K562 (cell line): ENCODE results near the gene DNAJC30. TPM values are rescaled to one million over a fixed set of nuclear protein-coding genes. Genes with fewer than 3 reads are reported as not detected.
A peak's percentile ranks its signal among the peaks of the same experiment; 100 is the strongest.

Experiments used
- ARHGAP35 ChIP-seq: fragments of 450-650 bp; IDR thresholded peaks from 2 replicates; pipeline ENCODE4 v1.6.1; 2018; ENCODE audit not compliant: partially characterized antibody
- CAMTA2 ChIP-seq: fragments of 250-450 bp; sonication (Bioruptor Pico); conservative IDR thresholded peaks from 2 replicates; pipeline ENCODE4 v1.5.1; 2022
- EHMT2 ChIP-seq: fragments of 450-650 bp; IDR thresholded peaks from 2 replicates; pipeline ENCODE4 v1.6.1; 2018; ENCODE audit warnings: antibody characterized with exemption
- FIP1L1 ChIP-seq: fragments of 200-400 bp; formaldehyde crosslinking; IDR thresholded peaks from 2 replicates; pipeline ENCODE4 v1.6.1; 2018; ENCODE audit warnings: mild to moderate bottlenecking, low read depth, low read length; ENCODE audit not compliant: poor library complexity, severe bottlenecking
- HBP1 ChIP-seq: fragments of 450-650 bp; formaldehyde crosslinking; IDR thresholded peaks from 2 replicates; pipeline ENCODE4 v1.4.0; 2022; ENCODE audit warnings: missing genetic modification characterization
- HOXB6 ChIP-seq: fragments of 250-450 bp; sonication (Bioruptor Pico); IDR thresholded peaks from 2 replicates; pipeline ENCODE4 v1.5.1; 2022; ENCODE audit warnings: mild to moderate bottlenecking, borderline replicate concordance
- HSF4 ChIP-seq: fragments of 250-450 bp; sonication (Bioruptor Pico); IDR thresholded peaks from 2 replicates; pipeline ENCODE4 v2.1.2; 2022; ENCODE audit warnings: mild to moderate bottlenecking, moderate library complexity, borderline replicate concordance
- KAT8 ChIP-seq: fragments of 450-650 bp; IDR thresholded peaks from 2 replicates; pipeline ENCODE4 v1.6.1; 2016; ENCODE audit warnings: low read depth, mild to moderate bottlenecking
- OTX1 ChIP-seq: fragments of 450-650 bp; formaldehyde crosslinking; IDR thresholded peaks from 2 replicates; pipeline ENCODE4 v1.4.0; 2022; ENCODE audit warnings: mild to moderate bottlenecking
- PTBP1 ChIP-seq: fragments of 200-400 bp; formaldehyde crosslinking; IDR thresholded peaks from 2 replicates; pipeline ENCODE4 v1.6.1; 2017; ENCODE audit warnings: low read depth, low read length
- PURB ChIP-seq: sonication (generic); formaldehyde crosslinking; IDR thresholded peaks from 2 replicates; pipeline ENCODE4 v1.9.0; 2021; ENCODE audit warnings: low read depth, mild to moderate bottlenecking, missing genetic modification reagents
- SRF ChIP-seq, 2 experiments: fragments of 250-450, 450-650 bp in 1 of 2; sonication (Bioruptor Pico) in 1 of 2; sonication (generic) in 1 of 2; formaldehyde crosslinking; IDR thresholded peaks; 2 replicates each; pipeline versions ENCODE4 v1.5.0 to v1.5.1; 2020 to 2022; ENCODE audit warnings: mild to moderate bottlenecking in 1 of 2, missing genetic modification reagents in 1 of 2
- SUPT5H ChIP-seq: fragments of 450-650 bp; IDR thresholded peaks from 2 replicates; pipeline ENCODE4 v1.6.1; 2016
- YBX1 ChIP-seq: fragments of 450-650 bp; IDR thresholded peaks from 2 replicates; pipeline ENCODE4 v1.7.1; 2016; ENCODE audit warnings: mild to moderate bottlenecking
- ZFP91 ChIP-seq: sonication (generic); formaldehyde crosslinking; IDR thresholded peaks from 2 replicates; pipeline ENCODE4 v1.8.0; 2022; ENCODE audit warnings: mild to moderate bottlenecking, missing genetic modification reagents
- ZKSCAN8 ChIP-seq: fragments of 200-800 bp; sonication (Bioruptor generic); IDR thresholded peaks from 2 replicates; pipeline ENCODE4 v1.6.1; 2016; ENCODE audit warnings: missing genetic modification characterization, missing compliant biosample characterization
- ZNF232 ChIP-seq: sonication (generic); formaldehyde crosslinking; IDR thresholded peaks from 2 replicates; pipeline ENCODE4 v1.8.0; 2022; ENCODE audit warnings: mild to moderate bottlenecking, missing genetic modification reagents
- ZNF76 ChIP-seq: fragments of 250-450 bp; sonication (Bioruptor Pico); IDR thresholded peaks from 2 replicates; pipeline ENCODE4 v1.4.0; 2020; ENCODE audit warnings: mild to moderate bottlenecking, moderate library complexity, borderline replicate concordance
- polyA plus RNA-seq, 8 experiments: library from polyadenylated mRNA; depleted of rRNA in 4 of 8; stranded (reverse) in 5 of 8; unstranded in 3 of 8; fragments of >200 nt; fragmentation: Nextera tagmentation in 2 of 8; fragmentation: Illumina TruSeq in 1 of 8; extraction: Ambion mirVana in 2 of 8; extraction: Trizol in 1 of 8; gene quantifications; 2 replicates each; pipeline versions ENCODE4 v1.2.1 to v1.2.3, GENCODE V29; 2011 to 2014; ENCODE audit warnings: inconsistent platforms in 1 of 8, missing spikeins in 1 of 8
- total RNA-seq, 7 experiments: library from RNA; depleted of rRNA in 6 of 7; stranded (reverse); fragments of >200 nt in 6 of 7; fragmentation: Illumina TruSeq in 2 of 7; extraction: Trizol in 2 of 7; gene quantifications; 2 replicates each; pipeline versions ENCODE4 v1.2.1 to v1.2.3, GENCODE V29; 2011 to 2021; ENCODE audit warnings: low replicate concordance in 1 of 7

Gene DNAJC30
- total and polyA plus RNA-seq, 9 of the 15 experiments (the other 6 are each of a cell fraction or from before 2014, with no cell fraction given): 1.1 to 11.3 (median 4.6) TPM

GRCh38 chr7:73635428-73636200, 47.6 kb downstream of the DNAJC30 start (continued):
- TF ChIP-seq ZNF76: no peak
- TF ChIP-seq ZKSCAN8: no peak
- TF ChIP-seq ZNF232: no peak
- TF ChIP-seq ARHGAP35: peak; percentile 15
- TF ChIP-seq OTX1 (CRISPR knock-in tag): 0 out of 2 replicates have a peak, but pooled peaks have one; percentile 23
- no peak for TF ChIP-seq PURB
- no peak for TF ChIP-seq FIP1L1
- TF ChIP-seq HBP1 (CRISPR knock-in tag): 0 out of 2 replicates have a peak, but pooled peaks have one; percentile 23
- peak; percentile 78; the same call in 1 of the 2 replicates for TF ChIP-seq YBX1
- peak; percentile 54; the same call in 1 of the 2 replicates for TF ChIP-seq EHMT2
- no peak for TF ChIP-seq HOXB6 (CRISPR knock-in tag)
- TF ChIP-seq SRF (CRISPR knock-in tag; IDR thresholded peaks at IDR 0.05): no peak
- TF ChIP-seq ZFP91 (CRISPR knock-in tag): no peak
- TF ChIP-seq SUPT5H: no peak
- TF ChIP-seq KAT8: no peak
- no peak for TF ChIP-seq PTBP1
- TF ChIP-seq CAMTA2: no peak
- TF ChIP-seq HSF4 (CRISPR knock-in tag): no peak
